ENCODE results near the gene CMSS1.
"Not testable (repeated sequence)": the region's sequence is repeated elsewhere in the genome, so short reads cannot be mapped to it uniquely, and the experiment has no call there.

CMSS1 gene

GRCh38 chr3:100225193-100225592 lies 407.5 kb downstream of the CMSS1 start:
- Histone ChIP-seq H3K4me3 (ENCODE audit: low read depth in 1 of 2, low read length in 2 of 2) (no peak overlapping the region), H3K9me3 (ENCODE audit: control insufficient read depth in 1 of 2, low read length in 2 of 2) (peaks cover 0 to 4% of the 10 kb centered on the region in 2 donors), H3K9ac (ENCODE audit: low read depth in 1 of 2, low read length in 2 of 2) (no peak overlapping the region), H3K27ac (ENCODE audit: low read depth, low read length) (no peak overlapping the region), H3K27me3 (ENCODE audit: control insufficient read depth in 1 of 2, insufficient read depth in 2 of 2, low read length in 2 of 2) (no peaks in the 10 kb centered on the region), H3K4me1 (ENCODE audit: control insufficient read depth in 1 of 2, insufficient read depth in 2 of 2, low read length in 2 of 2) (no peaks in the 10 kb centered on the region), H3K36me3 (ENCODE audit: control insufficient read depth in 1 of 2, insufficient read depth in 2 of 2, low read length in 2 of 2) (no peaks in the 10 kb centered on the region)

- no peaks in the 10 kb centered on the region for H3K27me3 ChIP-seq (ENCODE audit: control insufficient read depth in 1 of 2, insufficient read depth in 2 of 2, low read length in 2 of 2)
- H3K27ac ChIP-seq (ENCODE audit: low read depth, low read length) = no peak overlapping the region
- no peaks in the 10 kb centered on the region for H3K36me3 ChIP-seq (ENCODE audit: control insufficient read depth in 1 of 2, insufficient read depth in 2 of 2, low read length in 2 of 2)
- no peak overlapping the region for H3K9ac ChIP-seq (ENCODE audit: low read depth in 1 of 2, low read length in 2 of 2)
- no peak overlapping the region for H3K4me3 ChIP-seq (ENCODE audit: low read depth in 1 of 2, low read length in 2 of 2)
- H3K4me1 ChIP-seq (ENCODE audit: control insufficient read depth in 1 of 2, insufficient read depth in 2 of 2, low read length in 2 of 2) = no peaks in the 10 kb centered on the region
- H3K9me3 ChIP-seq (ENCODE audit: control insufficient read depth in 1 of 2, low read length in 2 of 2) = peaks cover 0 to under 1% of the 10 kb centered on the region in 2 donors
Observed at GRCh38 chr3:100225883-100226282, 408.2 kb downstream of the CMSS1 start.

GRCh38 chr3:100226712-100227429 lies 409.2 kb downstream of the CMSS1 start:
- Histone ChIP-seq H3K4me1 (ENCODE audit: control insufficient read depth in 1 of 2, insufficient read depth in 2 of 2, low read length in 2 of 2) (no peaks in the 10 kb centered on the region), H3K9ac (ENCODE audit: low read depth in 1 of 2, low read length in 2 of 2) (no peak overlapping the region), H3K9me3 (ENCODE audit: control insufficient read depth in 1 of 2, low read length in 2 of 2) (no peaks in the 10 kb centered on the region), H3K36me3 (ENCODE audit: control insufficient read depth in 1 of 2, insufficient read depth in 2 of 2, low read length in 2 of 2) (no peaks in the 10 kb centered on the region), H3K27ac (ENCODE audit: low read depth, low read length) (no peak overlapping the region), H3K27me3 (ENCODE audit: control insufficient read depth in 1 of 2, insufficient read depth in 2 of 2, low read length in 2 of 2) (no peaks in the 10 kb centered on the region), H3K4me3 (ENCODE audit: low read depth in 1 of 2, low read length in 2 of 2) (no peak overlapping the region)

GRCh38 chr3:100227511-100227921 lies 409.9 kb downstream of the CMSS1 start:
- H3K27me3 ChIP-seq (ENCODE audit: control insufficient read depth in 1 of 2, insufficient read depth in 2 of 2, low read length in 2 of 2) = no peaks in the 10 kb centered on the region
- no peaks in the 10 kb centered on the region for H3K4me1 ChIP-seq (ENCODE audit: control insufficient read depth in 1 of 2, insufficient read depth in 2 of 2, low read length in 2 of 2)
- no peak overlapping the region for H3K27ac ChIP-seq (ENCODE audit: low read depth, low read length)
- H3K9me3 ChIP-seq (ENCODE audit: control insufficient read depth in 1 of 2, low read length in 2 of 2) = no peaks in the 10 kb centered on the region
- H3K9ac ChIP-seq (ENCODE audit: low read depth in 1 of 2, low read length in 2 of 2) = no peak overlapping the region
- H3K36me3 ChIP-seq (ENCODE audit: control insufficient read depth in 1 of 2, insufficient read depth in 2 of 2, low read length in 2 of 2) = no peaks in the 10 kb centered on the region
- H3K4me3 ChIP-seq (ENCODE audit: low read depth in 1 of 2, low read length in 2 of 2) = no peak overlapping the region

- H3K9me3 ChIP-seq (ENCODE audit: control insufficient read depth in 1 of 2, low read length in 2 of 2) = no peaks in the 10 kb centered on the region
- no peaks in the 10 kb centered on the region for H3K27me3 ChIP-seq (ENCODE audit: control insufficient read depth in 1 of 2, insufficient read depth in 2 of 2, low read length in 2 of 2)
- no peaks in the 10 kb centered on the region for H3K4me1 ChIP-seq (ENCODE audit: control insufficient read depth in 1 of 2, insufficient read depth in 2 of 2, low read length in 2 of 2)
Observed at GRCh38 chr3:100228247-100228646, 410.6 kb downstream of the CMSS1 start.

GRCh38 chr3:100229188-100229587 lies 411.5 kb downstream of the CMSS1 start:
- not testable (repeated sequence) for H3K9me3 ChIP-seq (ENCODE audit: control insufficient read depth in 1 of 2, low read length in 2 of 2); H3K27me3 ChIP-seq (ENCODE audit: control insufficient read depth in 1 of 2, insufficient read depth in 2 of 2, low read length in 2 of 2); H3K9ac ChIP-seq (ENCODE audit: low read depth in 1 of 2, low read length in 2 of 2); H3K4me1 ChIP-seq (ENCODE audit: control insufficient read depth in 1 of 2, insufficient read depth in 2 of 2, low read length in 2 of 2); H3K4me3 ChIP-seq (ENCODE audit: low read depth in 1 of 2, low read length in 2 of 2); H3K27ac ChIP-seq (ENCODE audit: low read depth, low read length); H3K36me3 ChIP-seq (ENCODE audit: control insufficient read depth in 1 of 2, insufficient read depth in 2 of 2, low read length in 2 of 2)

More at GRCh38 chr3:100228247-100228646, 410.6 kb downstream of the CMSS1 start:
- Histone ChIP-seq H3K27ac (ENCODE audit: low read depth, low read length) (no peak overlapping the region), H3K4me3 (ENCODE audit: low read depth in 1 of 2, low read length in 2 of 2) (no peak overlapping the region), H3K9ac (ENCODE audit: low read depth in 1 of 2, low read length in 2 of 2) (no peak overlapping the region), H3K36me3 (ENCODE audit: control insufficient read depth in 1 of 2, insufficient read depth in 2 of 2, low read length in 2 of 2) (no peaks in the 10 kb centered on the region)

- H3K9ac ChIP-seq (ENCODE audit: low read depth in 1 of 2, low read length in 2 of 2) = no peak overlapping the region
- H3K4me3 ChIP-seq (ENCODE audit: low read depth in 1 of 2, low read length in 2 of 2) = no peak overlapping the region
- no peaks in the 10 kb centered on the region for H3K36me3 ChIP-seq (ENCODE audit: control insufficient read depth in 1 of 2, insufficient read depth in 2 of 2, low read length in 2 of 2)
- H3K27me3 ChIP-seq (ENCODE audit: control insufficient read depth in 1 of 2, insufficient read depth in 2 of 2, low read length in 2 of 2) = no peaks in the 10 kb centered on the region
- H3K27ac ChIP-seq (ENCODE audit: low read depth, low read length) = no peak overlapping the region
- no peaks in the 10 kb centered on the region for H3K9me3 ChIP-seq (ENCODE audit: control insufficient read depth in 1 of 2, low read length in 2 of 2)
- no peaks in the 10 kb centered on the region for H3K4me1 ChIP-seq (ENCODE audit: control insufficient read depth in 1 of 2, insufficient read depth in 2 of 2, low read length in 2 of 2)
Observed at GRCh38 chr3:100230710-100231109, 413.0 kb downstream of the CMSS1 start.
